Activated T-cell treated with anti-CD3 and anti-CD28 coated beads, Interleukin-2, amount 50 U/mL, for 24 hours (primary cell): ENCODE measurements around the gene CIRBP.

Source experiments
- DNase-seq: peaks from one replicate; pipeline ENCODE4 v3.0.0-alpha.2; 2020
- H3K27ac Mint-ChIP-seq: 2 replicates; pipeline ENCODE4 v1.8.0; 2020; ENCODE audit warnings: mild to moderate bottlenecking, mixed read lengths
- H3K27me3 Mint-ChIP-seq: 2 replicates; pipeline ENCODE4 v1.8.0; 2020; ENCODE audit warnings: mixed read lengths
- H3K36me3 Mint-ChIP-seq: 2 replicates; pipeline ENCODE4 v1.8.0; 2020; ENCODE audit warnings: low read depth, mixed read lengths
- H3K4me1 Mint-ChIP-seq: 2 replicates; pipeline ENCODE4 v1.8.0; 2020; ENCODE audit warnings: low read depth, mixed read lengths
- H3K4me3 Mint-ChIP-seq: 2 replicates; pipeline ENCODE4 v1.8.0; 2020; ENCODE audit warnings: mild to moderate bottlenecking, moderate library complexity, mixed read lengths
- H3K9me3 Mint-ChIP-seq: 2 replicates; pipeline ENCODE4 v1.8.0; 2020; ENCODE audit warnings: mixed read lengths

CIRBP gene

GRCh38 chr19:1262623-1263123 is 6.5 kb upstream of the CIRBP start:
- no peak for DNase-seq
- Mint-ChIP-seq H3K27ac (peak overlapping the region; percentile 50), H3K4me1 (peaks cover 71% of the 10 kb centered on the region), H3K9me3 (no peaks in the 10 kb centered on the region), H3K4me3 (peak overlapping the region; percentile 67), H3K27me3 (no peaks in the 10 kb centered on the region), H3K36me3 (peaks cover 42% of the 10 kb centered on the region)

GRCh38 chr19:1263188-1263587 is 5.9 kb upstream of the CIRBP start:
- H3K4me1 Mint-ChIP-seq: peaks cover 71% of the 10 kb centered on the region
- H3K36me3 Mint-ChIP-seq: peaks cover 37% of the 10 kb centered on the region
- peak overlapping the region; percentile 67 for H3K4me3 Mint-ChIP-seq
- H3K9me3 Mint-ChIP-seq: no peaks in the 10 kb centered on the region
- DNase-seq: no peak
- peak overlapping the region; percentile 84 for H3K27ac Mint-ChIP-seq
- no peaks in the 10 kb centered on the region for H3K27me3 Mint-ChIP-seq

GRCh38 chr19:1264801-1265614 is 4.1 kb upstream of the CIRBP start:
- Mint-ChIP-seq H3K4me3 (peak overlapping the region; percentile 27), H3K9me3 (no peaks in the 10 kb centered on the region), H3K27ac (peak overlapping the region; percentile 83), H3K4me1 (peaks cover 62% of the 10 kb centered on the region), H3K27me3 (no peaks in the 10 kb centered on the region), H3K36me3 (peaks cover 29% of the 10 kb centered on the region)
- no peak for DNase-seq

GRCh38 chr19:1265615-1266128 is 3.5 kb upstream of the CIRBP start:
- H3K27me3 Mint-ChIP-seq: no peaks in the 10 kb centered on the region
- H3K27ac Mint-ChIP-seq: peak overlapping the region; percentile 86
- peak overlapping the region; percentile 51 for H3K4me3 Mint-ChIP-seq
- peak; percentile 66 for DNase-seq
- H3K4me1 Mint-ChIP-seq: peaks cover 65% of the 10 kb centered on the region
- H3K9me3 Mint-ChIP-seq: no peaks in the 10 kb centered on the region
- peaks cover 36% of the 10 kb centered on the region for H3K36me3 Mint-ChIP-seq

- H3K27ac Mint-ChIP-seq: peak overlapping the region; percentile 86
These were observed 2.8 kb upstream of the CIRBP start for GRCh38 chr19:1266129-1266915.

GRCh38 chr19:1266916-1267476 is 2.1 kb upstream of the CIRBP start:
- peaks cover 41% of the 10 kb centered on the region for H3K36me3 Mint-ChIP-seq
- peak; percentile 86 for DNase-seq
- no peaks in the 10 kb centered on the region for H3K9me3 Mint-ChIP-seq

More at GRCh38 chr19:1266129-1266915, 2.8 kb upstream of the CIRBP start:
- Mint-ChIP-seq H3K4me1 (peaks cover 71% of the 10 kb centered on the region), H3K9me3 (no peaks in the 10 kb centered on the region), H3K36me3 (peaks cover 41% of the 10 kb centered on the region), H3K27me3 (no peaks in the 10 kb centered on the region), H3K4me3 (peak overlapping the region; percentile 51)
- peak; percentile 90 for DNase-seq

GRCh38 chr19:1267477-1268225 is 1.5 kb upstream of the CIRBP start:
- Mint-ChIP-seq H3K36me3 (peaks cover 47% of the 10 kb centered on the region), H3K27me3 (no peaks in the 10 kb centered on the region), H3K4me3 (peak overlapping the region; percentile 91), H3K4me1 (peaks cover 73% of the 10 kb centered on the region), H3K27ac (peak overlapping the region; percentile 89), H3K9me3 (no peaks in the 10 kb centered on the region)
- DNase-seq: peak; percentile 54

More at GRCh38 chr19:1266916-1267476, 2.1 kb upstream of the CIRBP start:
- Mint-ChIP-seq H3K27ac (peak overlapping the region; percentile 66), H3K27me3 (no peaks in the 10 kb centered on the region), H3K4me1 (peaks cover 71% of the 10 kb centered on the region), H3K4me3 (peak overlapping the region; percentile 62)

- Mint-ChIP-seq H3K27ac (peak overlapping the region; percentile 89), H3K27me3 (no peaks in the 10 kb centered on the region), H3K36me3 (peaks cover 51% of the 10 kb centered on the region), H3K4me1 (peaks cover 73% of the 10 kb centered on the region), H3K9me3 (no peaks in the 10 kb centered on the region), H3K4me3 (peak overlapping the region; percentile 91)
- DNase-seq: no peak
These were observed 687 bp upstream of the CIRBP start for GRCh38 chr19:1268226-1269064.

- Mint-ChIP-seq H3K36me3 (peaks cover 58% of the 10 kb centered on the region), H3K27ac (peak overlapping the region; percentile 97), H3K27me3 (no peaks in the 10 kb centered on the region), H3K4me1 (peaks cover 79% of the 10 kb centered on the region), H3K4me3 (peak overlapping the region; percentile 91), H3K9me3 (no peaks in the 10 kb centered on the region)
- DNase-seq: peak; percentile 92
These were observed 513 bp downstream of the CIRBP start for GRCh38 chr19:1269478-1270212.

- Mint-ChIP-seq H3K27me3 (no peaks in the 10 kb centered on the region), H3K9me3 (no peaks in the 10 kb centered on the region), H3K27ac (peak overlapping the region; percentile 97), H3K4me3 (peak overlapping the region; percentile 91), H3K4me1 (peaks cover 73% of the 10 kb centered on the region), H3K36me3 (peaks cover 53% of the 10 kb centered on the region)
- no peak for DNase-seq
These were observed 1.2 kb downstream of the CIRBP start for GRCh38 chr19:1270213-1270853.

GRCh38 chr19:1270854-1271527 is 1.9 kb downstream of the CIRBP start:
- Mint-ChIP-seq H3K27me3 (no peaks in the 10 kb centered on the region), H3K4me1 (peaks cover 68% of the 10 kb centered on the region), H3K36me3 (peaks cover 53% of the 10 kb centered on the region), H3K27ac (peak overlapping the region; percentile 97), H3K4me3 (peak overlapping the region; percentile 91), H3K9me3 (no peaks in the 10 kb centered on the region)
- DNase-seq: peak; percentile 59
